Stimulated activated CD8-positive, alpha-beta memory T cell treated with anti-CD3 and anti-CD28 coated beads, Interleukin-4, amount 100 ng/mL, for 4 hours (primary cell): ENCODE results near the gene USP11.
A peak's percentile ranks its signal among the peaks of the same experiment; 100 is the strongest.

ENCODE experiments used
- DNase-seq, 2 donors: peaks; one replicate each; pipeline ENCODE4 v3.0.0-alpha.2; 2020; ENCODE audit warnings: low read depth in 2 of 2, low spot score in 1 of 2

The USP11 gene

DNA sequence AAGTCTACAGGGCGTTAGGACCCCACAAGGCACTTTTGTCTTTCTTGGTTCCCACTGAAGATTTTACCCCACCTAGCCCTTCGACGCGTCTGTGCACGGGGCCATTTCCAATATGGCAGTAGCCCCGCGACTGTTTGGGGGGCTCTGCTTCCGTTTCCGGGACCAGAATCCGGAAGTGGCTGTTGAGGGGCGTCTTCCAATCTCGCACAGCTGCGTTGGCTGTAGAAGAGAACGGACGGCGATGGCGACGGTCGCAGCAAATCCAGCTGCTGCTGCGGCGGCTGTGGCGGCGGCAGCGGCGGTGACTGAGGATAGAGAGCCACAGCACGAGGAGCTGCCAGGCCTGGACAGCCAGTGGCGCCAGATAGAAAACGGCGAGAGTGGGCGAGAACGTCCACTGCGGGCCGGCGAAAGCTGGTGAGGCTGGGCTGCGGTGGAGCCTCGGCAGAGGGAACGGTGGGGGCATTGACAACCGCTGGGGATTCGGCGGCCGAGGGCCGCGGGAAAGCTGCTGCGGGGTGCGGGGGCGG lies at the start of gene USP11:
Gene USP11, plus strand, starts transcription at position 207 of the 530 bp plus-strand sequence. Its CDS starts 35 bp downstream, at position 242.
- peak; percentile 14 to 48 for DNase-seq

DNA sequence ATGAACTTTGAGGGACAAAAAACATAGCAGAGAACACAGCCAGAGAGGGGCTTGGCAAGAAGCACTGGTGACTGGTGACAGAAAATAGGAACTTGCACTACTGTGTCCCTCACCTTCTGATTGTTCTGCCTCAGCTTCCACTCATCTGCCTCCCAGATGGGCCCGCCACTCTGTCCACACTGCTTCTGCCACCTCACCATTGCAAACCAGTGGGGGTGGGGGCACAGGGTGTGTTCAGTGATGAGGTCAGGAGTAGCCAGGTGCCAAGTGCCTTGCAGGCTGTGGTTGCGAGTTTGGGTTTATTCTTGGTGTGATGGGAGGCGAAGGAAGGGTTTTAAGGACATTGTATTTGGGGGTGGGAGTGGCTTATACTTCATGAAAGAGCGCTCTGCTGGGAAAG lies 48.3 kb upstream of the USP11 start:
- DNase-seq, result no peak

DNA sequence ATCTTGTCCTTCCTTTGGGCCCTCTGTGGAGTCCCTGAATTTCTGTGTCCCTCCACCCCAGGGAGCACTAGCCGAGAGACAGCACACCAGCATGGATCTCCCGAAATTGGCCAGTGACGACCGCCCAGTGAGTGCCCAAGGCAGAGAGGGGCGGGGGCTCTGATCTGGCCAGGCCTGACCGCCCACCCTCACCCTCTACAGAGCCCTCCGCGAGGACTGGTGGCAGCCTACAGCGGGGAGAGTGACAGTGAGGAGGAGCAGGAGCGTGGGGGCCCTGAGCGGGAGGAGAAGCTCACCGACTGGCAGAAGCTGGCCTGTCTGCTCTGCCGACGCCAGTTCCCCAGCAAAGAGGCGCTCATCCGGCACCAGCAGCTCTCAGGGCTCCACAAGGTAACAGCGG lies 47.6 kb upstream of the USP11 start:
- DNase-seq, result no peak

DNA sequence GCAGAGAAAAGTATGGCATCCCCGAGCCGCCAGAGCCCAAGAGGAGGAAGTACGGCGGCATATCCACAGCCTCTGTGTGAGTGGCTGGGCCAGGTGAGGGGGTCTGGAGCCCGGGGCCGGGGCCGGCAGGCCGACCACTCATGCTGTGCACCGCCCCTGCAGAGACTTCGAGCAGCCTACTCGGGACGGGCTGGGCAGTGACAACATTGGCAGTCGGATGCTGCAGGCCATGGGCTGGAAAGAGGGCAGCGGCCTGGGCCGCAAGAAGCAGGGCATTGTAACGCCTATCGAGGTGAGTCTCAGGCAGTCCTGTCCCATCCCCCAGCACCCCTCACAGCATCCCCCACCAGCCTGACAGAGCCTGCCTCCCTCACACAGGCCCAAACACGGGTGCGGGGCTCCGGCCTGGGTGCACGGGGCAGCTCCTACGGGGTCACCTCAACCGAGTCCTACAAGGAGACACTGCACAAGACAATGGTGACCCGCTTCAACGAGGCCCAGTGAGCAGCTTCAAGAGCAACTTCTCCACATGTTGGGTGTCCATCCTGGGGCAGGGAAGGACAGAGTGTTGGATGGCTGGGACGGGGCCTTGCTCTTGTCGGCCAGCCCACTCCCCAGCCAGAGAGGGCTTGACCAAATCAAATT lies 46.6 kb upstream of the USP11 start:
- DNase-seq, result no peak

DNA sequence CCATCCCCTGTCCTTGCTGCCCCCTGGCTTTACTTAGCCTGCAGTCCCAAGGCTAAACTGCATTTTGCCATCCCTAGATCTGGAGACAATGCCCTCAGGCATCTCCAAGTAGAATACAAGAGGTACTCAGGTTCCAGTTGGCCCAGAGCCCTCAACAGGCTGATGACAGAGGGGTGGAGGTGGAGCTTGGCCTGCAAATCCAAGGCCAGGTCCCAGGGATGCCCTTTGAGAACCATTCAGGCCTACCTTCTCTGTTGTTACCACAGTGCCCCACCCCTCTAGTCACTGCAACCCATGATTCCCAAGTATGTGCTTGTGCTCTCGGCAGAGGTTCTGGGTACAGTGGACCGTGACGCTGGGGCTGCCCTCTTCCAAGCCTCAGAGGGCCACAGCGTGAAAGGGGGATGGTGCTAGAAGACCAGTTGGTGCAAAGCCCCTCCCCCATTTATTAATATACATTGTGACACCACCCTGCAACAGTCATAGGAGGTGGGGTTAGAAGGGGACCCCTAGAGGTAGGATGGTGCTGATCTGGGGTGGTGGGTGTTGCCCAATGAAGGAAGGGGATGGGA lies 45.6 kb upstream of the USP11 start:
- DNase-seq, result no peak

DNA sequence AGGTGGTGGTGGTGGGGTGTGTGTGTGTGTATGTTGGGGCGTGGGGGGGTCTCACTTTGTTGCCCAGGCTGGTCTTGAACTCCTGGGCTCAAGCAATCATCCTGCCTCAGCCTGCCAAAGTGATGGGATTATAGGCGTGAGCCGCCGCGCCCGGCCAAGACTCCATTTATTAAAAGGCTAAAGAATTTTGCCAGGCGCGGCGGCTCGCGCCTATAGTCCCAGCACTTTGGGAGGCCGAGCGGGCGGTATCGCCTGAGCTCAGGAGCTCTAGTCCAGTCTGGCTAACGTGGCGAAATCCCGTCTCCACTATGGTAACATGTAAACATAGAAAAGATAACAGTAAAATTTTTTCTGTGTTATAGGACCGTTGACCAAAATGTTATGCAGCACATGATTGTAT lies 42.9 kb upstream of the USP11 start:
- DNase-seq, result no peak

DNA sequence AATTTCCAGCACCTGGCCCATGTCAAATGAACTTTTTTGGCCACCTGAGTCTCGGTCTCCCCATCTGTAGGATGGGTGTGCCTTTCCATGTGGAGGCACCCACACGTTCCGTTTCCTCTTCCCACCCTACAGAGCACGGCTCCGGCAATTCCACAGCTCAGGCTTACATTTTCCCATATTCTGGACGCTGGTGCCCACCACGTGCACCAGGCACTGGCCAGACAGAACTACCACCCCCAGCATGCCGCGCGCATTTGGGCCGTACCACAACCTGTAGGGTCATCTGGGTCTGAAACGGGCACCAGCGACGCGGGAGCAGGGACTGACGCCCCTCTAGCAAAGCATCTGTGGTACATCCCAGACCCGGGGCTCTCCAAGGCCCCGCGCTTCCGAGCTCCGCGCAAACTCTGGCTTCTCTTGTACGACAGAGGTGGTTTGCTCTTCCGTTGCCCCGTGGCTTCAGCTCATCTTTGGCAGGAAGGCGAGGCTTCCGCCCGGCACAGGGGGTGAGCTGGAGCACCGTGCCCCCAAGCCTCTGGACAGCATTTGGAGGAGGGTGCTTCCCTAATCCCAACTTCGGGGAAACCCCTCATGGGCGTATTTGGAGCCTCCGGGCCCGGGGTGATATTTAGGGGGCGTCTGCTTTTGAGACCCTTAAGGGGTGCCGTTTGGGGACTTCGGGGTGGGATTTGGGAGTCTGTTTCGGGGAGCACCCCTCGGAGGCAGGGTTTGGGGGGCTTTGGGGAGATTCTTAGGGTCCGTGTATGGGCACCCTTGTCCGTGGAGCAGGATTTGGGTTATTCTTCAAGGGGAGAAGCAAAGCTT lies 42.2 kb upstream of the USP11 start:
- DNase-seq, result peak; percentile 44 to 71

DNA sequence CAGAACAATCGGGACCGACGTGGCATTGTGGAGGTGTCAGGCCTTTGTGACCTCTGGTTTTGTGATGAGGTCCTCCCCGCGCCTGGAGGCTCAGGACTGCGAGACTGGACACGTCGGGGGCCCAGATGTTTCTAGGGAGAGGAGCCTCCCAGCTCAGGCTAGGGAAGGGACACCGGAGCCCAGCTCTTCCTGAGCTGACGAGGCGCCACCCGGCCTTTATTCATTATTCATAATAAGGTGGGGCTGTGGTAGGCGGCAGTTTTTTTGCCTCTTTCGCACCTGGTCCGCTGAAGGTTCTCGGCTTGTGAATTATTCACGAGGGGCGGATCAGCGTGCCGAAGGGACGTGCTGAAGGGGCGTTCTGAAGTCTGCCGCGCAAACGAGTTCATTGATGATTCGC lies 41.5 kb upstream of the USP11 start:
- DNase-seq, result peak; percentile 23 to 40

DNA sequence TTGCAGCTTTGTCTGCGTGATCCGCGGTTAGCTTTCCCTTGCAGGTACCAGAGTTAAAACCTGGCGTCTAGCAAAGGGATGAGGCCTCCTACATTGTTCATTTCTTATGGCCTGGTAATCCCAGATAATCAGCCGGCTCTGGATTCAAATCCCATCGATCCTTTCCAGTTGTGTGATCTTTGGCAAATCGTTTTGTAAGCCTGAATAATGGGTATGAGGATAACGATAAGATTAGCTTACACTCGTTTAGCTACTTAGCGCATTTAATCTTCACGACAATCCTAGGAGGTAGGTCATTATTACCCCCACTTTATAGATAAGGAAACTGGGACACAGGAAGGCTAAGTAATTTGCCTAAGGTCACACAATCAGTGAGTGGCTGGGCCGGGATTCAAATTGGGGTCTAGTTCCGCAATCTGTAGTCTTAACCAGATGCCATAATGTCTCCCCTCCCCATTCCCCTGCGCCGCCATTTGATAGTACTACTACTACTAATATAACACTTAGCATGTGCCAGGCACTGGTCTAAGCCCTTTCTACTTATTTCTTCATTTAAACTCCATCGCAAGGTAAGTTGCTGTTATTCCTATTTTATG lies 40.9 kb upstream of the USP11 start:
- DNase-seq, result no peak

DNA sequence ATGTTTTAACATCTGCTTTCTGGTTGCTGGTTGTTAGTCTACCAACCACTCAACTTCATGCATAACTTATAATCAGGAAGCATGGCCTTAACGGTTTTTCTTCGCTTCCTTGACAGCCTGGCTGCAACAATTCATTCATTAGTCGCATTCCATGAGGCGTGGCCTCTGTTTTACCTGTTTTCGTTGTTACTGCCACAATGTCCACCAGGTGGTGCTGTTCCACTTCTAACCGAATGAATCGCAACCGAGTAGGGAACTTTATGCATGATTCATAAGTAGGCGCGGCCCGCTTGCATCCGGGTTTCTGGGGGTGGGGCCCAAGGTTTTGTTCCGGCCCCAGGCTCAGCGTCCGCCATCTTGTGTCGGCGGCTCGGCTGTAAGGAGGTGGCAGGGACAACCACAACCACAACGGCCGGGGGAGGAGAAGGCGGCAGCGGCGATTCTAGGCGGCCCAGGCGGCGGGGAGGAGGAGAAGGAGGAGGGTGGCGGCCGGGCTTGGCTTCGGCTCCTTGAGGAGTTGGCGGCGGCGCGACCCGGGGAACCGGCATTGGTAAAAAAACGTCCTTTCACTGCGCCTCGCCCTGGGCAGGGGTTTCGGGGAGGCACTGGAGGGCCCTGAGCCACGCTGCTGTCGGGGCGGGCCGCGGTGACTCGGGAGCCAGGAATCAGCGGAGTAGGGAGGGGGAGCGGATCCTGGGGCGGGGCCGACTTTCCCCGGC lies 39.2 kb upstream of the USP11 start, which contains the start of gene UBA1:
Gene UBA1, plus strand, starts transcription at position 355 of the 719 bp plus-strand sequence. CDS start 4,974 bp downstream, outside the sequence.
- DNase-seq, result peak; percentile 83 to 95

DNA sequence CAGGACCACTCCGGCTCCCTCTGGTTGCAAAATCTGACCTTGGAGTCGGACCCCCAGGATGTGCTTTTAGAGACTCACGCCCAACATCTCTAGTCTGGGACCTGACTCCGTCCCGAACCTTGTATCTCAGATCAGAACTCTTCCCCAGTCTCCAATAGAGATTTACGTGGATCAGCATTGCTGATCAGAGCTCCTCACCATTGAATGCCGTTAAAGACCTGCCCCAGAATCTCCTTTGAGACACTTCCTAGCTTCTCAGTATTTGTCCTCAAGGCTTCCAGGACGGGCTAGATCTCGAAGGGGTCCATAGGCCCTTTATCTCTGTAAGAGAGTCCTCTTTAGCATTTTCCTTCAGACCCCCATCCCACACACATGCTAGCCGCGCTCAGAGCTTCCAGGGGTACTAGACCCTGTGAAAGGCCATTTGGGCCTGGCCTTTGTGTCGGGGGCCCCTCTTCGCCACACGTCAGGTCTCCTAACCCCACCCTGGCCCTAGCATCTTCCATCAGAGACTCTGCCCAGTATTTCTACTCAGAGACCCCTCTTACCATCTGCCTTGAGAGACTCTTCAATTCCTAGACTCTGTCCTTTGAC lies 38.5 kb upstream of the USP11 start:
- DNase-seq, result no peak

DNA sequence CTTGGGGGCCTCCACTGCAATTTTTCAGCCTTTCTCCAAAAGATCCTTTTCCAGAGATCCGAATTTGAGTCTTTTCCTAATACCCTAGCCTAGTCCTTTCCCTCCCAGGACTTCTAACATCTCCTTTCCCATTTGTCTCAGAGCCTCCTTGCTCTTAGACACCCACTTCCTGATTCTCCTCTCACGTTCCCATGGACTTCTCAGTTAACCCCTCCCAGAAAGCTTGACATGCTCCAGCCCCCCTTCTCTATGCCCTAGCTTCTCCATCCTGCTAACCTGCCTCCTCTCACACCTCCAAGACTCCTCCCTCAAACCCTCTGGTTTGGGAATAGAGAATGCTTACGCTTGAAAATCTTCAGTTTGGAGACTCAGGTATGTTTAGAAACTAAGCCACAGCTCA lies 36.7 kb upstream of the USP11 start:
- no peak for DNase-seq

DNA sequence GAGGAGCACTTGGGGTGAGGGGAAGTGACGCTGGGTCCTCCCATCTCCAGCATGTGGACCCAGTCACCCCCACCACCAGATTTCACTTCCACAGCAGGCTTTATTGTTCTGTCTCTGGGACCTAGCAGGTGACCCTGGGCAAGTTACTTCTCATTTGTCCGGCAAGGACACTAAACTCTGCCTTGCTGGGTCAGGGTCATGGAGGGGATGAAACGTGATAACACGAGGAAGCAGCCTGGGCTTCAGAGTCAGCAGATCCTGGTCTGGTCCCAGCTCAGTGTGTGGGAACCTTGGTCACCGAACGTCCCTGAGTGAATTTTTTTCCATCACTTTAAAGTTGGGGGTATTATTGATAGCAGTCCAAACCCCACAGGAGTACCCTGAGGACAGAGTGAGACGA lies 35.3 kb upstream of the USP11 start:
- no peak for DNase-seq

DNA sequence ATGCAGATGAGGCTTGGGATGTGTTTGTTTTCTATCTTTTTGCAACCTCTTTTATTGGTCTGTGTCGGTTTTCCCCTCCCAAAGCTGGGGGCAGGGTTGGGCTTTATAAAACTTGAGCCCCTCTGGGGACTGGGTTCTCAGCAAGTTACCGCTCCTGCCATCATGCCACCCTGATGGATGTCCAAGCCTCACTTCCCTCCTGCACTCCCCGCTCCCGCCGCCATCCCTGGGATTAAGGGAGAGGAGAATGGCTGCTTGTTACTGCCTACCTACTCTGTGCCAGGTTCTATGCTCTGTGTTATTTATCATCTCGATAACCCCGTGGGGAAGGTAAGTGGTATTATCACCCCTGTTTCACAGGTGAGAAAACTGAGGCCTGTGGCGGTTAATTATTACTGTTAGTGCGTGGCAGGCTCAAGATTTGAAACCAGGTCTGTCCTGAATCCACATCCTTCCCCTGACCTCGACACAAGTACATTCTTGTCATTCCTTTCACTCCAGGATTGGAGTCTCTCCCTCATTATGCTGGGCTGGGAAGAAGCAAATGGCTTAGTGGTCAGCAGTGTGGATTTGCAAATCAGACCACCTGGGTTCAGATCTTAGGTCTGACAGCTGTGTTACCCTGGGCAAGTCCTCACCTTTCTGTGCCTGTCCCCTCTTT lies 34.7 kb upstream of the USP11 start:
- DNase-seq, result no peak

DNA sequence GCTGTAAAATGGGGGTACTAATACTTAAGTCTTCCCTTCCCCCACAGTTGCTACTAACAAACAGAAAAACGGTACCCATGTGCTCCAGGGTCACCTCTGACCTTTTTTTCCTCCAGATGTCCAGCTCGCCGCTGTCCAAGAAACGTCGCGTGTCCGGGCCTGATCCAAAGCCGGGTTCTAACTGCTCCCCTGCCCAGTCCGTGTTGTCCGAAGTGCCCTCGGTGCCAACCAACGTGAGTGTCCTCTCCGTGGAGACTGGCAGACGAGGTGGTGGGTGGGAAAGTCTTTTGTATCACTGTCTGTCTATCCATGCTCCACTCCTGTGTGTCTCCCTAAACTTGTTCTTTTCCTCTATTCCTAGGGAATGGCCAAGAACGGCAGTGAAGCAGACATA lies 34.1 kb upstream of the USP11 start:
- no peak for DNase-seq

DNA sequence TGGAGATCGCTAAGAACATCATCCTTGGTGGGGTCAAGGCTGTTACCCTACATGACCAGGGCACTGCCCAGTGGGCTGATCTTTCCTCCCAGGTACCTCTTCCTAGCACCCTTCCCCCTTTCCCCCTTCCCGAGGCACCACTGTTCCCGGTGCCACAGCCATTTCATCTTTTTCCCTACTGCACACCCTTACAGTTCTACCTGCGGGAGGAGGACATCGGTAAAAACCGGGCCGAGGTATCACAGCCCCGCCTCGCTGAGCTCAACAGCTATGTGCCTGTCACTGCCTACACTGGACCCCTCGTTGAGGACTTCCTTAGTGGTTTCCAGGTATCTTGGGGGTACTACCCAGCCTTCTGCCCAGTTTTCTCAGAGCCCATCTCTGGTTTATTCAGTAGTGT lies 33.5 kb upstream of the USP11 start:
- DNase-seq, result no peak

DNA sequence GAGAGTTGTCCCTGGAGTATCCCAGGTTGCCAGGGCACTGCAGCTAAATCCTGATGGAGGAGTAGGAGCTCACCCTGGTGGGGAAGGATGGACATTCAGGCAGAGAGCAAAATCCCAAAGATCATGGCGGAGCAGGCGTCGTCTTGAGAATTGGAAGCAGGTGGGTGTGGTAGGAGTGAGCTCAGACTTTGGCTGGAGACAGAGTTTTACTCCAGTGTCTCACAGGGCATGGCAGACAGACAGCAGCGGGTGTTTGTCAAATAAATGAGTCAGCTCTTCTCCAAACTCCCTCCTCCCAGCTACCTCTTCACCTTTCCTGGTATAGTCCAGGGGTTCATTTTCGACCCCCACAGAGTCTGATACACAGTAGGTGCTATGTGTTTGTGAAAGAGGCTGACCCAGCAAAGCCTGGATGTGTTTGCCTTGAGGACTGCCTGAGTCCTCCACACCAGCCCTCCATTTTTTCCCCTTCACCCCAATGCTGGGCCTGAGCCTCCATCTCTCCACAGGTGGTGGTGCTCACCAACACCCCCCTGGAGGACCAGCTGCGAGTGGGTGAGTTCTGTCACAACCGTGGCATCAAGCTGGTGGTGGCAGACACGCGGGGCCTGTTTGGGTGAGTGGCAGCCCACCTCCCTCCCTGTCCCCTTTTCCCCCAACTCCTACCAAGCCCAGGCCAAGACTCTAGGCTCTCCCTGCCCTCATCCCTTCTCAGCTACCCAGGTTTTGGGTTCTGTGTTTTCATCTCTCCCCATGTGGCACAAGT lies 32.2 kb upstream of the USP11 start:
- no peak for DNase-seq

DNA sequence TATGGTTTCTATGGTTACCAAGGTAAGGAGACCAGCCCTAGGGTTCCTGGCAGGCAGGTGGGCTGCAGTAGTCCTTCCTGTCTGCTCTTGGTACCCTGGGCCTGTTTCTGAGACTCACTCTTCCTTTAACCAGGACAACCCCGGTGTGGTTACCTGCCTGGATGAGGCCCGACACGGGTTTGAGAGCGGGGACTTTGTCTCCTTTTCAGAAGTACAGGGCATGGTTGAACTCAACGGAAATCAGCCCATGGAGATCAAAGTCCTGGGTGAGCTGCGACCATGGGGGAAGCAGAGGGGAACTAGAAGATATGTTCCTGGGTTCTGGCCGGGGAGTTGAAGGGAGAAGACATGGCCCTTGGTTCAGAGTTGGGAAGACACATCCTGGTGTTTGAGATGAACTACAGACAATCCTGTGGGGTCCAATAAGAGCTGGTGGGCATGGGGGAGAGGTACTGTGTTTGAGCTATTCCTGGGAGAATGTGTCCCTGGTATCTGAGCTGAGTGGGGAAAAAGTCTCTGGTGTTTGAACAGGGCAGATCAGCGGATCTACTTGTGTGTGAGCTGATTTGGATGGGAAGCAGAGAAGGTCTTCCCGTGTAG lies 31.4 kb upstream of the USP11 start:
- DNase-seq, result no peak

DNA sequence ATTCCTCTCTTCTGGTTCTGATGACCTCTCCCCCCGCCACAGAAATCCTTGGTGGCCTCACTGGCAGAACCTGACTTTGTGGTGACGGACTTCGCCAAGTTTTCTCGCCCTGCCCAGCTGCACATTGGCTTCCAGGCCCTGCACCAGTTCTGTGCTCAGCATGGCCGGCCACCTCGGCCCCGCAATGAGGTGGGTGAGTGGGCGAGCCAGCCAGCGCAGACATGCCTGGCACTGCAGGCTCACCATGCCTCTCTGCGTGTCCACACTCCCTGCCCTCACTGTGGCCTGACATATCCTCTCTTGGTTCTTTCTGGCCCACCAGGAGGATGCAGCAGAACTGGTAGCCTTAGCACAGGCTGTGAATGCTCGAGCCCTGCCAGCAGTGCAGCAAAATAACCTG lies 30.5 kb upstream of the USP11 start:
- no peak for DNase-seq
